ENCODE measurements around the gene HTT.

DNA sequence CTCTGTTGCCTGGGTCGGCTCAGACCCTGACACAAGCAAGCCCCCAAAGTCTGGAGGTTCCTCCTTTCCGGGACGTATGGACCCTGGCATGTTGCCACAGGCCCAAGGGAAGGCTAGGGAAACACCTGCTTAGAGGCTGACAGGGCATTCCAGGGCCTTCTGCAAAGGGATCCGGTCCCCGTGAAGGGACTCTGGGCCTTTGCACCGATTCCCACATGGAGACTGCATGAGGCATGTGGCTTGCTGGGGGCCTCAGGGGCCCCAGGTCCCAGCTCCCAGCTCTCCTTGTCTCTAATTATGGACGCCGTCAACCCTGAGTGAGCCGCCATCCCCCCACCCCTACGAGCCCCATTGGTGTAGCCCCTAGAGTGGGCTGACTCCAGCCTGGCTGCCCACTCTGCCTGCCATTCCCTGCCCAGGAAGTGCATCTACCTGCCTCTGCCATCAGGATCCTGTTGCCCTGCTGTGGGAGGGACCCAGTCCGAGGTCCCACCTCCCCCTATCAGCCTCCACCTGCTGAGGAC lies 214.2 kb downstream of the HTT start:
- TF ChIP-seq, protein P1, sequence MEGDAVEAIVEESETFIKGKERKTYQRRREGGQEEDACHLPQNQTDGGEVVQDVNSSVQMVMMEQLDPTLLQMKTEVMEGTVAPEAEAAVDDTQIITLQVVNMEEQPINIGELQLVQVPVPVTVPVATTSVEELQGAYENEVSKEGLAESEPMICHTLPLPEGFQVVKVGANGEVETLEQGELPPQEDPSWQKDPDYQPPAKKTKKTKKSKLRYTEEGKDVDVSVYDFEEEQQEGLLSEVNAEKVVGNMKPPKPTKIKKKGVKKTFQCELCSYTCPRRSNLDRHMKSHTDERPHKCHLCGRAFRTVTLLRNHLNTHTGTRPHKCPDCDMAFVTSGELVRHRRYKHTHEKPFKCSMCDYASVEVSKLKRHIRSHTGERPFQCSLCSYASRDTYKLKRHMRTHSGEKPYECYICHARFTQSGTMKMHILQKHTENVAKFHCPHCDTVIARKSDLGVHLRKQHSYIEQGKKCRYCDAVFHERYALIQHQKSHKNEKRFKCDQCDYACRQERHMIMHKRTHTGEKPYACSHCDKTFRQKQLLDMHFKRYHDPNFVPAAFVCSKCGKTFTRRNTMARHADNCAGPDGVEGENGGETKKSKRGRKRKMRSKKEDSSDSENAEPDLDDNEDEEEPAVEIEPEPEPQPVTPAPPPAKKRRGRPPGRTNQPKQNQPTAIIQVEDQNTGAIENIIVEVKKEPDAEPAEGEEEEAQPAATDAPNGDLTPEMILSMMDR (conservative IDR thresholded peaks at IDR 0.05; ENCODE audit: low read length), result no peak
- TF ChIP-seq EZH2phosphoT487 (IDR thresholded peaks at IDR 0.05; ENCODE audit: borderline replicate concordance), result no peak

Data from Loucy (cell line).